ENCODE data around the gene PEAR1.

The PEAR1 gene

DNA sequence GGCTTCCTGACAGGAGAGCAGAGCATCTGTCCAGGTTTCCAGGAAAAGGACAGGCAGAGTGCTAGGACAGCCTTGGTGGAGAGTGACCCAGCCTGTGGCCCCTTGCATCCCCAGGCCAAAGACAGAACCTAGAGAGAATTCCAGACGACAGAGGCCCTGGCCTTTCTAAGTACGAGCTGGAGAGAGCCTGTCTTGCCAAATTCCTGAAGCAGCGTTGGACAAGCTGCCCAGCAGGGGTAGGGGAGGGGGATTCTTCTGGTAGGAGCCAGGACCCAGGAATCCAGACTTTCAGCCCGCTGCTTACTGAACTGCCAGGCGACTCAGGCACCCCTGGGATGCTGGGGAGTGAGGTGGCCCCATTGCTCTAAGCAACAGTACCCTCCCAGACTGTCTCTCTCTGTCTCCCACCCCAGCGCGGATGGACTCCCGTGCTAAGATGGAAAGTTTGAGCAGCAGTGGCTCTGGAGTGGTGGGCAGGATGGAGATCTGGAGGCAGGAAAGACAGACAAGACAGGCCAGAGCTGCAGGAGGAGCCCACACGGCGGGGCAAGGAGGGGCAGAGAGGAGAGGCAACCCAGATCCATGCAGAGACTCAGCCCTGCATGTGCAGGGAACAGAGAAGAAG is 8.8 kb upstream of the PEAR1 start:
- FAIRE-seq, result no peak

DNA sequence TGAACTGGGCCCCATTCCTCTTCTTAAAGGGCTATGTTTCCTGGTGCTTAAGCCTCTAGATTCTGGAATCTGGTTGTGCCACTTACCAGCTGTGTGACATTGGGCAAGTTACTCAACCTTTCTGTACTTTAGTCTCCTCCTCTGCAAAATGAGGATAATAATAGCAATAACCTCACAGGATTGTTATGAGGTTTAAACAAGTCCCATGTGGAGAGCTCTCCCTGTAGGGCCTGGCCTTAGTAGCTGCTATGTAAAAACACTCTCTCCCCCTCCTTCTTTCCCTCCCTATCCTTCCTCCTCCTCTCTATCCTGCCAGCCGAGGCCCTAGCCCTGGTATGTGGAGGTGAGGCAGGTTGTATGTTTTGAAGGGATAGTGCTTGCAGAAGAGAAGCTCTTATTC is 8.2 kb upstream of the PEAR1 start:
- FAIRE-seq, result no peak

DNA sequence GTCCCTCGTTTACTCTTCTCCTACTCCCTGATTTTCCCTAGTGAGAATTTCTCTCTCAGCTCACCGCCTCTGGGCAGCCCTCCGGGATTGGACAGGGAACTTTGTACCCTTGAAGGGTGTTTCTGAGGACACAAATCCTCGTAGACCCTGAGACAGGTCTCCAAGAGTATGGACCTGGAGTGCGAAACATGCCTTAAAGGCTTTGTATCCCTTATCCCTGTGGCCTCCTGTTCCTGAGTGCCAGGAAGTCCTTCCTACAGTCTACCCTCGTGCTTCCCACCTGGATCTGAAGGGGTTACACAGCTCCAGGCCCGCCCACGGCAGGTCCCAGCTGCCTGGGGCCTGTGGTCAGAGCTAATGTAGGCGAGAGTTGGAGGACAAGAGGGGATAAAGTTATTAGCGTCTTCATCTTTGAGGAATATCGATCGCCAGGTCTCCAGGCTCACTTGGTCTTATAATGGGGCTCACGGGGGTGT is 7.6 kb upstream of the PEAR1 start:
- no peak for FAIRE-seq

DNA sequence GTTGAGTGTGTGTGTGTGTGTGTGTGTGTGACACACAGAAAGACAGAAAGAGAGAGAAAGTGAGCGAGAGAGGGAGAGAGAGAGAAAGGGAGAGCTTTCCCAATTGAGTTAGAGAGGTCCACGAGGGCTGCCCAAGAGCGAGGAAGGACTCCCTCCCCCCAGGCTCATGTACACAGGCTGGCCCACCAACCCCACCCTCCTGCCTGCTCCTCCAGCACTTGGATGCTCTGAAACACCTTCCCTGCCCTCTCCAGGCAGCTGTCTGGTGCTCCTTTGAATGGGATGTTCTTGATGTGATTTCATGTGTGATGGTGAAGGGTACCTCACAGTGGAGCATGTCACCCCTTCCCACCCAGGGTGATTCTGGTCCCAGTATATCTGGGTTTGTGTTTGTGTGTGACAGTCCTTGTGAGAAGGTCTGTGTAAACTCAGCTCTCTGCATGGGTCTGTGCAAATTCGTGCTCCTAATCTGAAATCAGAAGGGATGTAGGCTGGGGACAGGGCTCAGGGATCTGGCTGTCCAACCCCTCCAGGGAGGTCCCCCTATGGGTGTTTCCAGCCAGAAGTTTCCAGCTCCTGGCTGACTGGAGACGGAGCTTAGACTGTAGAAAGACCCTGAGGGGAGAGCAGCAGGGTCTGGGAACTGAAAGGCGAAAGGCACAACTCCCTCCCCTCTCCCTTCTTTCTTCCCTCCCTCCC is 6.8 kb upstream of the PEAR1 start:
- FAIRE-seq, result no peak

DNA sequence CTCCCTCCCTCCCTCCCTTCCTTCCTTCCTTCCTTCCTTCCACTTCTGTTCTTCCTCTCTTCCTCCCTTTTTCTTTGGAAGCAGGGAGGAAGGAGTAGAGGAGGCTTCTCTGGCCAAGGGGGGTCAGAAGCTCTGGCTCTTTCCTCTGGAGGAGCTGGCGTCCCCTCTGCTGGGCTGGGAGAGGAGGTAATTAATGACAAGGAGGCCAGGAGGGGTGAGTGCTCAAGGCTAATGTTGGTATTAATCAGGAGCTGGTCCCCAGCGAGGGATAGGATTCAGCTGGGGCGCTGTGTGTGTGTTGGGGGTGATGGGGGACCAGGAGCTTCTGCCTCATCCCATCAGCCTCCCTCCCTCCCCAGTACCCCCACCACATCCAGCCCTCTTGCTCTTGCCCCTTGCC is 6.2 kb upstream of the PEAR1 start:
- FAIRE-seq, result no peak

DNA sequence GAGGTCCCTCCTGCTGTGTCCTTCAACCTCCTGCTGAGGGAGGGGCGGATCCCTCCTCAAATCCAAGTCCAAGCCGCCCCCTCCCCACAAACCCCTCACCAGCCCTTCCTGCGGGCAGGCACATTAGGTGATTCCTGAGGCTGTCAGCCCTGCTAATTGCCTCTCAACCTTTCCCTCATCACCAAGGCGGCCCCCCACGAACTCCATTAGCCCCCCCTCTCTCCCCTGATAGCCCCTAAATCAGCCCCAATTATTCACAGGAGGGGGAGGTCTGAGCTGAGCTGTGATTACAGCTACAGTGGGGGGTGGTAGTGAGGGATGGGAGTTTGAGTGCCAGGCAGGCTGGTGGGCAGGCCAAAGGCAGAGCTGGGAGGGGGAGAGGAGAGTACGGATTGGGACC is 5.8 kb upstream of the PEAR1 start:
- no peak for FAIRE-seq

DNA sequence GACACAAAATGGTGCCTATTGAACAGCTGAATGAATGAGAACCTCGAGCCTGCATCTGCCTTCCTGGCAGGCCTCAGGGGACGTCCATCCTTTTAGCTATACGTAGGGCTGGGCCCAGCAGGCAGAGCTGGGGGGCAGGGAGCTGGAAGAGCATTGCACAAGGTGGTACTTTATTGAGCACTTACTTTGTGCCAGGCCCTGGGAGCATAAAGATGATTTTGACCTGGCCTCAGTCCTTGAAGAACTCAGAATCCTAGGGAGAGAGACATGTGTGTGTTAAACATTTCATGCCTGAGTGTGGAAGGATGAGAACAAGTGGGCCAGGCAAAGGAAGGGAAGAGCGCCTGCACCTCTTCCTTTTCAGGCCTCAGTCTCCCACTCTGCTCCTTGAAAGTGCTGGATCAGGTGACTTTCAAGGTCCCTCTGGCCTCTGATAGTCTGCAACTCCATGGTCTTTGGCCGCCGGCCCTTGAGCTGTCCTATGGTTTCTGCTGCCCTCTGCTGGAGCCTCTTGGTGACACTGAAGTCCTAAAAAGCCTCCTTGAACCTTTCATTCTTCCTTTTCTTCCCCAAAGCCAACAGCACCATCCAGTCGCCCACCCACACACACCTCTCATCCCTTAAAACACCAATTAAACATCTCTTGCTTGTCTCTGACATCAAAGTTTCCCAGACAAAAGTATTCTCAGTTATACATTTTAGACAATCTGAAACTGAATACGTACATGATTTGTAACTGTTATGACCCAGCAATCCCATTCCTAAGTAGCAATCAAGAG is 3.5 kb upstream of the PEAR1 start:
- FAIRE-seq, result peak; percentile 84

DNA sequence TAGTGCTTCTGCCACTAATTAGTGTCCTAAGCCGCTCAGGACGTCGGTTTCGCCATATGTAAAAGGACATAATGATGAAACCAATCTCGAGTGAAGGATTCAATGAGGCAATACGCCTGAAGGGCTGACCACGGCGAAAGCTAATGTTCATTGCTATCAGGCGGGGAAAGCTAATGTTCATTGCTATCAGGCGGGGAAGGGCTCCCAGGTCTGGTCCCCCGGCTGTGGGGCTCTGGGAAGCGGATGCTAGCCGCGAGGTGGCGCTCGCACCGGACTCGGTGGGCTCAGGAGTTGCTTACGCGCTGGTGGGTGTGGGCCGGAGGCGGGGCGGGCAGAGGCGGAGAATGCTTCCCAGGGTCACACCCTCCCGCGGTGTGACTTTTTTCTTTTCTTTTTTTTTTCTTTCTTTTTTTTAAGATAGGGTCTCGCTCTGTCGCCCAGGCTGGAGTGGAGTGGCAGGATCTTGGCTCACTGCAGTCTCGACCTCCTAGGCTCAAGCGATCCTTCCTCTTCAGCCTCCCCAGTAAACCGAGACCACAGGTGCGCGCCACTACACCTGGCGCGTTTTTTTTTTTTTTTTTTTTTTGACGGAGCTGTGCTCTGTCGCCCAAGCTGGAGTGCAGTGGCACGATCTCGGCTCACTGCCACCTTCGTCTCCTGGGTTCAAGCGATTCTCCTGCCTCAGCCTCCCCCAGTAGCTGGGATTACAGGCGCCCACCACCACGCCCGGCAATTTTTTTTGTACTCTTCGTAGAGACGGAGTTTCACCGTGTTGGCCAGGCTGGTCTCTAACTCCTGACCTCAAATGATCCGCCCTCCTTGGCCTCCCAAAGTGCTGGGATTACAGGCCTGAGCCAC is 1.1 kb upstream of the PEAR1 start:
- peak; percentile 94 for FAIRE-seq

DNA sequence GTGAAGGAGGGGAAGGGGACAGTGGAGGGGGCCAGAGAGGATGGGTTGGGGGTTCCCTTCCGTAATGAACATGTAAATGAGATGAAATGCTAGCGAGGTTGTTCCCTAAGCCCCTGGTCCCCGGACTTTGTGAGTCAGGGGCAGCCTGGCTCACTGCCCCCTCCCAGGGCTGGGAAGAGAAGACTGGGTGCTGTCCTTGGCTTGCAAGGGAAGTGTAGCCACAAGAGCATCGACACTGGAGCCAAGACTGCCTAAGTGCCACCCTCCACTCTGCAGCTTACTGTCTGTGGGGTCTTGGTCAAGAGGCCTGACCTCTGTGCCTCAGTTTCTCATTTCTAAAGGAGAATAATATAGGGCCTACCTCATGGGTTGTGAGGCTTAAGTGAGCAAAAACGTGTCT is 483 bp downstream of the PEAR1 start:
- no peak for FAIRE-seq

DNA sequence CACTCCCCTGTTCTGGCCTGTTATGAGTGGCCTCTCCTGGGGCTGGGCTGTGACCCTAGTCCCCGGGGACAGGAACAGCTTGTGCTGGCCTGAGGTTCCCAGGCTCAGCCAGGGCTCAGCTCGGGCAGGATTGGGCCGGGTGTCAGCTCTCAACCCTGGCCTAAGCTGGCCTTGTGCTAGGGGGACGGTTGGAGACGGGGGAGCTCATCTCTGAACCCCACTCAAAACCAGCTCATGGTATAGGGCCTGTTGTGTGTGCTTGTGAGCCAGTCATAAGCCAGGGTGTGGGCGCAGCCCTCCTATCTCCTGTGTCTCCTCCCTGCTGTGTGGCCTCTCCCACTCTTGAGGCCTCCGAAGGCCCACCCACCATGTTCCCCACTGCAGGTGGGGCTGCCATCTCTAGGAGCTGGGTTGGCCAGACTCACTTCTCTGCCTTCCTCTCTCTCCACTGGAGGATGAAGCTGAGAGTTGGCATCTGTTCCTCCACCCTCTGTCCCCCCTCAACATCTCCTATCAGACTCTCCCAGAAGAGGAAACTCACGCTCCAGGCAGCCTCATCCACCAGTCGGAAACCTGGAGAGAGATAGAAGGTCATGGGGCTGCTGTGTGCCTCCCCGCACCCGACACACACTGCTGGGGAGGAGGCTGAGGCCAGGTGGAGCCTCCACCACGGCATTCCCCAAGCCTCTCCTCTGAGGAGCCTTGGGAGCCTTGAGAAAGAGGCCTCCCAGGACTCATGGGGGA is 1.4 kb downstream of the PEAR1 start:
- FAIRE-seq, result no peak

DNA sequence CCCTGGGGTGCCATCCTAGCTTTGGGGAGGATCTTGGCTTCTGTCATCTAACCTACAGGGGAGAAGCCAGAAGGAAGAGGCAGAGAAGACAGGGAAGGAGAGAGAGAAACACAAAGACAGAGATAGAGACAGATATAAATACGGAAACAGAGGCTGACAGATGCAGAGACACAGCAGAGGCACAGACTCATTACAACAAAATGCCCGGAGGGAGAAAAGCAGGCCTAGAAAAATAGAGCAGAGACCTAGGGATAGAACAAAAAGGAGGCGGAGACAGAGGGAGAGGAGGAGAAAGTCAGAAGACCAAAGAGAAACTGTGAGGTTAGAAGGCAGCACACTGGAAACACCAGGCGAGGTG is 1.9 kb downstream of the PEAR1 start:
- FAIRE-seq, result no peak

DNA sequence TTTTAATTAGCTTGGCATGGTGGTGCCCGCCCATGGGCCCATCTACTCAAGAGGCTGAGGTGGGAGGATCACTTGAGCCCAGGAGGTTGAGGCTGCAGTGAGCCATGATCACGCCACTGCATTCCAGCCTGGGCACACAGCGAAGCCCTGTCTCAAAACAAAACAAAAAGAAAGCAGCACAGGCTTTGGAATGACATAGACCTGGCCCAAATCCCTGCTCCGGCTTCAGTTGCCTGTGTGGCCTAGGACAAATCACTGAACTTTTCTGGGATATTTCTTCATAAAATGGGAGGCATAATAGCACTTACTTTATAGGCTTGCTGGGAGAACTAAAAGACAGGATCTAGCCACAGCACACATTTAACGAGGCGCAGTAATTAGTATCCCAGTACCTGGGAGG is 2.4 kb downstream of the PEAR1 start:
- FAIRE-seq, result no peak

DNA sequence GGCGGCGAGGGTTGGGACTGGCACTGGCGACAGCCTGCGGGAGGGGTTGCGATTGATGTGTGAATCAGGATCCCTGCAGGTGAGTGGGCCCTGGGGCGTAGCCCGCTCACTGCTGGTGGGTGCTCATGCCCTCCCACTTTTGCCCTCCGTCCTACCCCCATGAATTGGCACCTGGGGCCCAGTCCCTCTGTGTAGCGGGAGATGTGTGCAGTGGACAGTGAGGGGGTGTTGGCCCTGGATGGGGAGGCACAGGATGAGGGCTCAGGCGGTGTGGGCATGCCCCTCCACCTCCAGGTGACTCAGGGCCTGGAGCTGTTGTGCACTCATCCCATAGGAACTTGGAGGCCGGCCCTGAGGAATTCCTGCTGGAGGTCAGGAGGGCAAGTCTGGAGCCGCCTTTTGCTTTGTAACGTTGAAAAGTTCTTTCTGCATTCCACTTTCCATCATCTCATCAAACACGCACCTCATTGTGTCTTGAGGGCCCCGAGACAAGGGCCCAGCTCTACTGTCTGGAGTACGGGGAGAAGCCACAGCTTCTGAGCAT is 3.0 kb downstream of the PEAR1 start:
- FAIRE-seq, result no peak

DNA sequence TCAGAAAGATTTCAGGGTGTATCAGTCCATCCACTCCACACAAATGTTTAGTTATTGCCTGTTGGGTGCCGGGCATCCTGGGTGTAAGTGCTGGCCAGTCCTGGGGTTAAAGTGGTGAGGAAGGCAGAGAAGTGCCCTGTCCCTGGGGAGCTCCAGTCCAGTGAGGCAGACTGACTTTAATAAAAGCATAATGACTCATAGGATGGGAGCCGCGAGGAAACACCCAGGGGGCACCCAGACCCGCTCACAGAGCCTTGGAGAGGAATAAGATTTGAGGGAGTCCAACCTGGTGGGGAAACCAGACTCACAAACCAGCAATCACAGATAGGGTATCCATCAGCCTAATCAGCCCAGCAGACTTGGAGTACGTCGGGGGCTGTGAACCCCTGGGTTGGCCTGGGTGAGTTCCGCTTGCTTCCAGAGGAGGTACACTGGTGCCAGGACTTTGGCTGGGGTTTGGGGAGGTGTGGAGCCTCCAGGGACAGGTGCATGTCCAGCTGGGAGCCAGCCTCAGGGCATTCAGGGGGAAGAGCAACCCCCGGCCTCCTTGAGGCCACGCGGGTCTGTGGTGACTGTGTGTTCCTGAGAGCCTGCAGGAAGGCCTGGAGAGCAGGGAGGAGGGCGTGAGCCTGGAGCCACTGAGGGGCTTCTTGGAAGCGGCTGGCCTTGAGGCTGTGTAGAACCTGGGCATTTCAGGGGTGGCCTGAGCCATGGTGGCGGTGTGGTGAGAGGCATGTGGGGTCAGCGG is 3.7 kb downstream of the PEAR1 start:
- FAIRE-seq, result no peak

DNA sequence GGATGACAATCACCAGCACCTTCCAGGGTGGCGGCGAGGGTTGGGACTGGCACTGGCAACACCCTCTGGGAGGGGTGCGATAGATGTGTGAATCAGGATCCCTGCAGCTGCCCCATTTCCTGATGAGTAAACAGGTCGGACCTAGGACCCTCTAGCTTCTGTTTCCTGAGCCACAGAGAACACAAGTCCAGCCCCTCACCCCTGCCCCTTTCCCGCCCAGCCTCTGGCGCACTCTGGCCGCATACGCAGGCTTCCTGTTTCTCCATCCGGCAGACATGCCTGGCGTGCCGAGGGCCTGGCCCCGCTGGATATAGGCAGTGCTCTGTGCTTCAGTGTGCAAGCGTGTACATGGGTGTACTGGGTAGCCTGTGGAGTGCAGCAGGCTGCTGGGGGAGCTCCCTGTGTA is 4.6 kb downstream of the PEAR1 start:
- no peak for FAIRE-seq

DNA sequence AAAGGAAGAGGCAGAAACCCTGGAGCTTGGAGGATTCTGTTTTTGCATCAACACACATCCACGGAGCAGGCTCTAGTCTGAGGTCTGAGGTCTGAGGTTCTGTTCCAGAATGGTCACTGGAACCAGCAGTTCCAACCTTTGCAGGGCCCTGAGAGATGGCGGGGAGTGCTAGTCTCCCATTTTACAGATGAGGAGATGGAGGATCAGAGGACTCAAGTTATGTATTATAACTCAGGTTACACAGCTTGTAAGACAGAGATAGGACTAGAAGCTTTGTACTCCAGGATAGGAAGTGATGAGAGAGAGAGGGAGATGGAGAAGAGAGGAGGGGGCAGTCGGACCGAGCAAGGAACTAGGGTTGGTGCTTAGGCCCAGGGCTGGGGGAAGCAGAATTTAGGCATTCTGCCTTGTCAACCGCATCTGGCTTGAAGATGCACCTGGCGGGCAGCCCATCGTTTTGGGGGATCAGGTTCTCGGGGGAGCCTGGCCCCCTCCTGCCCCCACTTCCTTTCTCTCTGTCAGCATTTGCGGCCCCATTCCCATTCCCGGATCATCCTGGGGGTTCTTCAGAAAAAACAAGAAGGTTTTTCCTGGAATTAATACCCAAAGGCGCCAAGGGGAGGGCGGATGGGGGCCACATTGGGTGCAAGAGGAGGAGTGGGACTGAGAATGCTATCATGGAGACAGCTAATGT is 5.6 kb downstream of the PEAR1 start:
- FAIRE-seq, result no peak

DNA sequence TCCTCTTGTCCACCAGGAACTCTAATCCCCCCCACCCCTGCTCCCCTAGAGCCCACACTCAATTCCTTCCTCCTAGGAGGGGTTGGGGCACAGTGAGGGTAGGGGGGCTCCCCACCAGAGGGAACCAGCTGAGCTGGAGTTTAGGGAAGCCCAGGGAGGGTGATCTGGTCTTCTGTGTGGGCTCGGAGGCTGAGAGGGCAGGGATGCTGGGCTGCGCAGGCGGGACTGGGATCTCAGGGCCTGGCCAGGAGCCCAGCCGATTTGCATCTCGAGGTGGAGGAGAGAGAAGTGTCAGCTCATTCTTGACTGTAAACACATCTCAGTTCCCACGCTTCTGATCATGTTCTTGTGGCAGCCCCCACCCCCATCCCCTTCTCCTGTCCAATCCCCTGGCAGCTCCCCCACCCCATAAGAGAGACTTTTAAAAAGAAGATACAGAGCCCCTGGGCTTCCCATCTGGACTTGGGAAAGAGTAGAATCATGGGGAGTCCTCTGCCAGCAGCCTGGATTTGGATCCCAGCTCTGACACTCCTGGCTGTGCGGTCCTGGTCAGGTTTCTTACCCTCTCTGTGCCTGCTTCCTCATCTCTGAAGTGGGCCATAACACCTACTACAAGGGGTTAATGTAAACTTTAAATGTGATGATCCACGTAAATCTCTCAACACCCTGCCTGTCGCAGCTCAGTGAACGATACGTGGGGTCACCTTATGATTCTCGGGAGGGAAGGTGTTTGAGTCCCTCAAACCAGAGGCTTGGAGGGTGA is 6.6 kb downstream of the PEAR1 start:
- FAIRE-seq, result no peak

DNA sequence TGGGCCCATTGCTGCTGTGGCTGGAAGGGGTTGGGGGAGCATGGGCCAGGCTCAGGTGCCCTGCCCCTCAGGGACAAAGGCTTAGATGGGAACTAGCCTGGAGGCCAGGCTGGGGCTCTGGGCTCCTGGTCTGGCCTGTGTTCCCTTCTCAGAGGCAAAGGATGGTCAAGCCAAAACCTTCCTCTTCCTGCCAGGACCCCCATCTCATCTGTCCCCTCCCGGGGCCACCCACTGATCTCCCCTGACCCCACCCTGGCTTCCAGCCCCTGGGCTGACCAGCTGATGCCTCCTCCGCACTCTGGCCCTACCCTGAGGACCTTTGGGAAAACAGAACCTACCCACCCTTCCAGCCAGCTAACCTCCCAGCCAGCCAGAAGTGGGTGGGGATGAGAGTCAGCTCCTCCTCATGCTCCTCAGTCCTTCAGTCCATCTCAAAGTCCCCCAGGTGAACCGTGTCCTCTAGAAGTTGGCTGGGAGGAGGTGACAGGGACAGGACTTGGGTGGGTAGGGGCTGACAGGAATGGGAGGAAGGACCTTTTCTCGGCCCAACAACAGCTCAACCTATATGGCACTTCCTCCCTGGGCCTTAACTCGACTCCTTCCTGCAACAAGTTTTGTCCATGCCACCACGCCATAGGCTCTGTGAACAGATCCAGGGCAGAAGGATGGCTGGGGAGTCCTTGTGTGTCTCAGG is 7.5 kb downstream of the PEAR1 start:
- FAIRE-seq, result no peak

DNA sequence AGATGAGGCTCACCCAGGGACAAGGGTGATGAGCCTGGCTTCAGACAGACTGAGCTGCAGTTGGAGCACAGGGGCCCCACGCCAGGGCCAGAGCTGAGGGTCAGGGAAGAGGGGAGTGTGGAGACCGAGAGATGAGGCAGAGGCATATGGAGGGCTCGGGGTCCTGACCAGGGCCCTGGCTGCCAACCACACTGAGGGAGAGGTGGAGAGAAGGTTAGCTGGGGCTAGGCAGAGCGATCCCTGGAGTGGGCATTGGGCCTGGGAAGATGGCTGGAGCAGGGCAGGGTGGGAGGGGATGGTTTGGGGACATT is 8.0 kb downstream of the PEAR1 start:
- no peak for FAIRE-seq

All from TTC549 (cell line).